WTC11 (cell line): ENCODE results near the gene CFAP97. TPM values are rescaled to one million over a fixed set of nuclear protein-coding genes. Genes with fewer than 3 reads are reported as not detected.
A peak's percentile ranks its signal among the peaks of the same experiment; 100 is the strongest.

Experiments used
- ATAC-seq: fragments of 200-7000 bp; cut with Tn5 transposase; 2 replicates; pipeline ENCODE4 v1.10.0; 2021; ENCODE audit warnings: mild to moderate bottlenecking, moderate library complexity
- CTCF ChIA-PET: fragments of 300-600 bp; sonication (Branson Sonifier 250); formaldehyde crosslinking; loops from one replicate; lab custom pipeline; 2021; ENCODE audit warnings: antibody characterized with exemption; lab: Charles Lee
- POLR2A ChIA-PET: fragments of 350-600 bp; sonication (Branson Sonifier 250); formaldehyde crosslinking; loops from one replicate; lab custom pipeline; 2021; ENCODE audit warnings: antibody characterized with exemption; lab: Charles Lee
- DNase-seq: peaks from one replicate; pipeline ENCODE4 v3.0.0; 2021; ENCODE audit warnings: low spot score
- H3K27ac Mint-ChIP-seq: 2 replicates; pipeline ENCODE4 v1.8.0; 2021; ENCODE audit warnings: mixed read lengths
- H3K27me3 Mint-ChIP-seq: 2 replicates; pipeline ENCODE4 v1.8.0; 2021; ENCODE audit warnings: low read depth, mild to moderate bottlenecking, moderate library complexity, mixed read lengths
- H3K36me3 Mint-ChIP-seq: 2 replicates; pipeline ENCODE4 v1.8.0; 2021; ENCODE audit warnings: mixed read lengths
- H3K4me1 Mint-ChIP-seq: 2 replicates; pipeline ENCODE4 v1.8.0; 2022; ENCODE audit warnings: mixed read lengths
- H3K4me3 Mint-ChIP-seq: 2 replicates; pipeline ENCODE4 v1.8.0; 2021; ENCODE audit warnings: mild to moderate bottlenecking, moderate library complexity, mixed read lengths
- H3K9me3 Mint-ChIP-seq: 2 replicates; pipeline ENCODE4 v1.8.0; 2021; ENCODE audit warnings: mixed read lengths
- E2F1 ChIP-seq: sonication (generic); formaldehyde crosslinking; IDR thresholded peaks from 2 replicates; pipeline ENCODE4 v1.8.0; 2022; ENCODE audit warnings: mild to moderate bottlenecking, missing genetic modification reagents
- ESRRA ChIP-seq: sonication (generic); formaldehyde crosslinking; IDR thresholded peaks from 2 replicates; pipeline ENCODE4 v1.8.1; 2022; ENCODE audit warnings: mild to moderate bottlenecking, missing genetic modification reagents, borderline replicate concordance
- KAT7 ChIP-seq: sonication (generic); formaldehyde crosslinking; IDR thresholded peaks from 2 replicates; pipeline ENCODE4 v1.8.1; 2023; ENCODE audit warnings: missing genetic modification reagents, mild to moderate bottlenecking, borderline replicate concordance
- MXD4 ChIP-seq: fragments of 250-450 bp; sonication (Bioruptor Pico); IDR thresholded peaks from 2 replicates; pipeline ENCODE4 v1.8.0; 2021; ENCODE audit warnings: mild to moderate bottlenecking, moderate library complexity, borderline replicate concordance
- NFATC4 ChIP-seq: fragments of 250-450 bp; sonication (Bioruptor Pico); IDR thresholded peaks from 2 replicates; pipeline ENCODE4 v1.9.0; 2021; ENCODE audit warnings: mild to moderate bottlenecking
- NR2C2 ChIP-seq: sonication (generic); formaldehyde crosslinking; IDR thresholded peaks from 2 replicates; pipeline ENCODE4 v1.8.0; 2022; ENCODE audit warnings: mild to moderate bottlenecking, missing genetic modification reagents
- OVOL2 ChIP-seq: fragments of 250-450 bp; sonication (Bioruptor Pico); IDR thresholded peaks from 2 replicates; pipeline ENCODE4 v1.9.0; 2021; ENCODE audit warnings: mild to moderate bottlenecking, borderline replicate concordance
- PRDM15 ChIP-seq: sonication (generic); formaldehyde crosslinking; IDR thresholded peaks from 2 replicates; pipeline ENCODE4 v1.8.0; 2022; ENCODE audit warnings: missing genetic modification reagents
- TCF7 ChIP-seq: sonication (generic); formaldehyde crosslinking; IDR thresholded peaks from 2 replicates; pipeline ENCODE4 v1.8.0; 2022; ENCODE audit warnings: mild to moderate bottlenecking, low read depth, missing genetic modification reagents, moderate library complexity
- ZBTB43 ChIP-seq: sonication (generic); formaldehyde crosslinking; IDR thresholded peaks from 2 replicates; pipeline ENCODE4 v1.8.1; 2023; ENCODE audit warnings: mild to moderate bottlenecking, missing genetic modification reagents
- ZNF317 ChIP-seq: sonication (generic); formaldehyde crosslinking; IDR thresholded peaks from 2 replicates; pipeline ENCODE4 v1.8.1; 2023; ENCODE audit warnings: low read depth, mild to moderate bottlenecking, moderate library complexity, missing genetic modification reagents, borderline replicate concordance
- total RNA-seq: library from RNA; stranded (reverse); gene quantifications from 3 replicates; pipeline ENCODE4 v1.2.3, GENCODE V29; 2021
- TF ChIP-seq, protein P1 (sequence below): sonication (generic); formaldehyde crosslinking; IDR thresholded peaks from 2 replicates; pipeline ENCODE4 v1.8.1; 2022; ENCODE audit warnings: missing genetic modification reagents, borderline replicate concordance
- TF ChIP-seq, protein P2 (sequence below): fragments of 250-450 bp; sonication (Bioruptor Pico); IDR thresholded peaks from 2 replicates; pipeline ENCODE4 v2.1.2; 2022; ENCODE audit warnings: mild to moderate bottlenecking, moderate library complexity

Gene CFAP97
- total RNA-seq, 1 experiment from 2014 or later = 40.3 TPM

DNA sequence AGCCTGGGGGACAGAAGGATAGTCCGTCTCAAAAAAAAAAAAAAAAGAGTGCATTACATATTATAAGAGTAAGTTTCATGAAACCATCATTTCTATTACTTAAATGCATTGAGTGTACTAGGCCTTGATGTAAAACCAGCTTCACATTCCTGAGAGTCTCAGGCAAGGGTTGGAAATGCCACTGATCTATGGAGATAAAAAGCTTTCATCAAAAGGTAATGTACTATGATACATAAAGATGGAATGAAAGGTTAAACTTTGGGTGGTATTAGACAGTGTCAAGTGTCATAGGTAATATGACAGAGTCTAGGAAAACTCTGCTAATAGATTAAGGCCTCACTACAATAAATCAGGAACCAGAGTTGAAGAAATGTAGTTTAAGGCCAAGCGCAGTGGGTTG is 7.4 kb downstream of the CFAP97 start (continued):
- no peak for TF ChIP-seq PRDM15
- no peak for TF ChIP-seq MXD4
- no peak for TF ChIP-seq NFATC4
- TF ChIP-seq KAT7 = no peak
- TF ChIP-seq E2F1 = no peak

- H3K36me3 Mint-ChIP-seq = peaks cover 7% of the 10 kb centered on the region
- no peak for DNase-seq
- ChIA-PET POLR2A (no interaction called here), CTCF (interaction anchor here (4.4 kb wide), 1 partner anchor 11 kb away, joined by 21 read pairs; no protein-coding TSS in a partner anchor)
- TF ChIP-seq, protein P1, sequence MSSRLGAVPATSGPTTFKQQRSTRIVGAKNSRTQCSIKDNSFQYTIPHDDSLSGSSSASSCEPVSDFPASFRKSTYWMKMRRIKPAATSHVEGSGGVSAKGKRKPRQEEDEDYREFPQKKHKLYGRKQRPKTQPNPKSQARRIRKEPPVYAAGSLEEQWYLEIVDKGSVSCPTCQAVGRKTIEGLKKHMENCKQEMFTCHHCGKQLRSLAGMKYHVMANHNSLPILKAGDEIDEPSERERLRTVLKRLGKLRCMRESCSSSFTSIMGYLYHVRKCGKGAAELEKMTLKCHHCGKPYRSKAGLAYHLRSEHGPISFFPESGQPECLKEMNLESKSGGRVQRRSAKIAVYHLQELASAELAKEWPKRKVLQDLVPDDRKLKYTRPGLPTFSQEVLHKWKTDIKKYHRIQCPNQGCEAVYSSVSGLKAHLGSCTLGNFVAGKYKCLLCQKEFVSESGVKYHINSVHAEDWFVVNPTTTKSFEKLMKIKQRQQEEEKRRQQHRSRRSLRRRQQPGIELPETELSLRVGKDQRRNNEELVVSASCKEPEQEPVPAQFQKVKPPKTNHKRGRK (CRISPR knock-in tag) = no peak
- TF ChIP-seq MXD4 = no peak
- TF ChIP-seq, protein P2, sequence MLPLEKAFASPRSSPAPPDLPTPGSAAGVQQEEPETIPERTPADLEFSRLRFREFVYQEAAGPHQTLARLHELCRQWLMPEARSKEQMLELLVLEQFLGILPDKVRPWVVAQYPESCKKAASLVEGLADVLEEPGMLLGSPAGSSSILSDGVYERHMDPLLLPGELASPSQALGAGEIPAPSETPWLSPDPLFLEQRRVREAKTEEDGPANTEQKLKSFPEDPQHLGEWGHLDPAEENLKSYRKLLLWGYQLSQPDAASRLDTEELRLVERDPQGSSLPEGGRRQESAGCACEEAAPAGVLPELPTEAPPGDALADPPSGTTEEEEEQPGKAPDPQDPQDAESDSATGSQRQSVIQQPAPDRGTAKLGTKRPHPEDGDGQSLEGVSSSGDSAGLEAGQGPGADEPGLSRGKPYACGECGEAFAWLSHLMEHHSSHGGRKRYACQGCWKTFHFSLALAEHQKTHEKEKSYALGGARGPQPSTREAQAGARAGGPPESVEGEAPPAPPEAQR (CRISPR knock-in tag) = no peak
- no peak for TF ChIP-seq ZBTB43
- TF ChIP-seq NR2C2 (CRISPR knock-in tag) = no peak
- no peak for TF ChIP-seq TCF7 (CRISPR knock-in tag)
- no peak for TF ChIP-seq ESRRA
- TF ChIP-seq ZNF317 (CRISPR knock-in tag) = no peak
- TF ChIP-seq OVOL2 = no peak
- no peaks in the 10 kb centered on the region for H3K9me3 Mint-ChIP-seq
- no peaks in the 10 kb centered on the region for H3K27me3 Mint-ChIP-seq
- no peak for ATAC-seq
- peak overlapping the region; percentile 42; the same call in 1 of the 2 replicates for H3K27ac Mint-ChIP-seq
- H3K4me1 Mint-ChIP-seq = peaks cover 4% of the 10 kb centered on the region; the same call in 1 of the 2 replicates
- no peak overlapping the region for H3K4me3 Mint-ChIP-seq
These were observed 8.6 kb downstream of the CFAP97 start for GRCh38 chr4:185194924-185195888.
